HepG2 (cell line): ENCODE measurements around the gene METAP1D. TPM values are rescaled to one million over a fixed set of nuclear protein-coding genes. Genes with fewer than 3 reads are reported as not detected.
A peak's percentile ranks its signal among the peaks of the same experiment; 100 is the strongest.

Experiments
- AHR ChIP-seq: IDR thresholded peaks from 2 replicates; pipeline ENCODE4 v1.6.1; 2018; ENCODE audit warnings: missing genetic modification reagents, missing compliant biosample characterization
- ETV5 ChIP-seq: IDR thresholded peaks from 2 replicates; pipeline ENCODE4 v1.6.1; 2018; ENCODE audit warnings: missing biosample characterization, missing genetic modification reagents, inconsistent platforms, borderline replicate concordance
- GLI4 ChIP-seq: sonication (generic); formaldehyde crosslinking; IDR thresholded peaks from 2 replicates; pipeline ENCODE4 v1.5.1; 2020; ENCODE audit warnings: missing genetic modification reagents, mild to moderate bottlenecking, moderate library complexity, borderline replicate concordance
- IKZF4 ChIP-seq: sonication (generic); formaldehyde crosslinking; IDR thresholded peaks from 2 replicates; pipeline ENCODE4 v1.5.1; 2020; ENCODE audit warnings: borderline replicate concordance, mild to moderate bottlenecking, low read depth, missing genetic modification reagents; ENCODE audit errors: not compliant biosample characterization
- MYC ChIP-seq: sonication (generic); formaldehyde crosslinking; IDR thresholded peaks from 2 replicates; pipeline ENCODE4 v1.9.0; 2021; ENCODE audit warnings: missing genetic modification reagents, borderline replicate concordance
- PPARG ChIP-seq: conservative IDR thresholded peaks from 2 replicates; pipeline ENCODE4 v1.6.1; 2016; ENCODE audit warnings: missing biosample characterization, missing genetic modification reagents
- TFAP4 ChIP-seq: sonication (generic); IDR thresholded peaks from 2 replicates; pipeline ENCODE4 v1.6.1; 2016; ENCODE audit warnings: low read depth, borderline replicate concordance
- TP53 ChIP-seq: sonication (generic); formaldehyde crosslinking; conservative IDR thresholded peaks from 2 replicates; pipeline ENCODE4 v1.4.0; 2020; ENCODE audit warnings: missing genetic modification reagents
- ZBTB34 ChIP-seq: sonication (generic); formaldehyde crosslinking; IDR thresholded peaks from 2 replicates; pipeline ENCODE4 v1.8.0; 2022; ENCODE audit warnings: mild to moderate bottlenecking, missing genetic modification reagents
- ZMYM2 ChIP-seq: sonication (generic); formaldehyde crosslinking; IDR thresholded peaks from 2 replicates; pipeline ENCODE4 v1.8.0; 2022; ENCODE audit warnings: mild to moderate bottlenecking, missing genetic modification reagents
- ZMYM4 ChIP-seq: sonication (generic); formaldehyde crosslinking; IDR thresholded peaks from 2 replicates; pipeline ENCODE4 v1.8.1; 2023; ENCODE audit warnings: mild to moderate bottlenecking, missing genetic modification reagents
- ZNF253 ChIP-seq: sonication (generic); formaldehyde crosslinking; IDR thresholded peaks from 2 replicates; pipeline ENCODE4 v1.8.0; 2022; ENCODE audit warnings: mild to moderate bottlenecking, missing genetic modification reagents, borderline replicate concordance
- ZNF318 ChIP-seq: sonication (generic); formaldehyde crosslinking; IDR thresholded peaks from 2 replicates; pipeline ENCODE4 v1.4.0; 2020; ENCODE audit warnings: mild to moderate bottlenecking, missing genetic modification reagents
- ZNF460 ChIP-seq: sonication (generic); formaldehyde crosslinking; IDR thresholded peaks from 2 replicates; pipeline ENCODE4 v1.5.1; 2020; ENCODE audit warnings: missing genetic modification reagents, mild to moderate bottlenecking, borderline replicate concordance
- ZNF704 ChIP-seq: sonication (generic); formaldehyde crosslinking; IDR thresholded peaks from 2 replicates; pipeline ENCODE4 v1.8.1; 2023; ENCODE audit warnings: mild to moderate bottlenecking, inconsistent platforms, moderate library complexity, missing genetic modification reagents, borderline replicate concordance
- ZNF773 ChIP-seq: sonication (generic); formaldehyde crosslinking; IDR thresholded peaks from 2 replicates; pipeline ENCODE4 v1.4.0; 2020; ENCODE audit warnings: missing genetic modification reagents, borderline replicate concordance
- polyA plus RNA-seq, 8 experiments: library from polyadenylated mRNA; depleted of rRNA in 3 of 8; stranded (reverse) in 7 of 8; unstranded in 1 of 8; fragments of >200 nt; fragmentation: Illumina TruSeq in 4 of 8; extraction: Trizol in 4 of 8; gene quantifications; 2 replicates each; pipeline versions ENCODE4 v1.2.1 to v1.2.3, GENCODE V29; 2011 to 2016; ENCODE audit warnings: low read depth in 4 of 8, missing spikeins in 1 of 8, mixed read lengths in 1 of 8; ENCODE audit not compliant: insufficient read depth in 1 of 8
- total RNA-seq, 5 experiments: library from RNA; depleted of rRNA; stranded (reverse); fragments of >200 nt; fragmentation: Illumina TruSeq; extraction: Trizol; gene quantifications; 2 replicates each; pipeline ENCODE4 v1.2.3, GENCODE V29; 2016; ENCODE audit warnings: low read depth in 1 of 5

Gene METAP1D
- total and polyA plus RNA-seq, 2 of the 13 experiments (the other 11 are each of a cell fraction or from before 2014, with no cell fraction given), result 14.7 to 21.6 TPM

GRCh38 chr2:172084645-172085459 is 85.1 kb downstream of the METAP1D start (continued):
- TF ChIP-seq ZNF704 (peak; percentile 28; the same call in 1 of the 2 replicates), ZMYM4 (no peak; the same call in 1 of the 2 replicates), ZNF253 (CRISPR knock-in tag) (no peak), ZNF318 (CRISPR knock-in tag) (no peak), TFAP4 (peak; percentile 24; the same call in 1 of the 2 replicates), GLI4 (no peak), MYC (CRISPR knock-in tag) (peak; percentile 22; the same call in 1 of the 2 replicates), AHR (CRISPR knock-in tag) (no peak), ZNF773 (CRISPR knock-in tag) (no peak), ZBTB34 (no peak; the same call in 1 of the 2 replicates), TP53 (no peak), ZMYM2 (CRISPR knock-in tag) (0 out of 2 replicates have a peak, but pooled peaks have one; percentile 24), ETV5 (CRISPR knock-in tag) (peak; percentile 45; the same call in 1 of the 2 replicates), IKZF4 (CRISPR knock-in tag) (no peak), PPARG (CRISPR knock-in tag) (0 out of 2 replicates have a peak, but pooled peaks have one; percentile 13), ZNF460 (CRISPR knock-in tag) (no peak)
